Iris pigment epithelial cell (primary cell): Measurements from ENCODE around the gene TMEM44.

Experiments
- DNase-seq: peaks from one replicate; pipeline ENCODE4 v3.0.0-alpha.2; 2011; ENCODE audit warnings: low read depth

Gene TMEM44

DNA sequence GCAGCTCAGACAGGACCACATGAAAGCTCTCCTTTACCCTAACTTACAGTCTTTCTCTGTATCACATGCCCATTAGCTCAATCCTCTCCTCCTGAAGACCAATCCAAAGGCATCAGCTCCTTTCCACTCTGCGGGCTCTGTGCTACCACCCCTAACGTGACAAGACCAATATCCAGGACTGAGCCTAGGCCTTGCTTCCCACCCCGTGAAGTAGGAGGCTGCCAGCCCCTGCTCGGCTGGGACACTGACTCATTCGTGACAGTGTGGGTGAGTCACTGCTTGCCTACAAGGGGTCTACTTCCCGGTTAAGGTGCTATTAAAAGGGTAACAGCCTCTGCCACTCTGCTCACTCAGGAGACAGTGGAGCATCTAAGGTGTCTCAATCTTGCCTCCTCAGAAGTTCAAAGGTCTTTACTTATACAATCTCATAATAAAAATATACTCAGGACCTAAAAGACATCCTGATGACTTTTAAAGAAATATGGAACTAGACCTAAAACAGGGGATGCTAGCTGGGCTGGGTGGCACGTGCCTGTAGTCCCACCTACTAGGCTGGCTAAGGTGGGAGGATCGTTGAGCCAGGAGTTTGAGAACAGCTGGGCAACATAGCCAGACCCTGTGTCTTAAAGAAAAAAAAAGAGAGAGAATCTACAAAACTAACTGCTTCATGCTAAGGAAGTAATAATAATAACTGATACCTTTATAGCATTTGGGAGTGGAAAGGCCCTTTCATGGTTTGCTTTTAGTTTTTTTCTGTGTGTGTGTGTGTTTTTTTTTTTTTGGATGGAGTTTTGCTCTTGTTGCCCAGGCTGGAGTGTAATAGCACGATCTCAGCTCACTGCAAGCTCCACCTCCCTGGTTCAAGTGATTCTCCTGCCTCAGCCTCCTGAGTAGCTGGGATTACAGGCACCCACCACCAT is 55.0 kb downstream of the TMEM44 start:
- DNase-seq = peak; percentile 88

DNA sequence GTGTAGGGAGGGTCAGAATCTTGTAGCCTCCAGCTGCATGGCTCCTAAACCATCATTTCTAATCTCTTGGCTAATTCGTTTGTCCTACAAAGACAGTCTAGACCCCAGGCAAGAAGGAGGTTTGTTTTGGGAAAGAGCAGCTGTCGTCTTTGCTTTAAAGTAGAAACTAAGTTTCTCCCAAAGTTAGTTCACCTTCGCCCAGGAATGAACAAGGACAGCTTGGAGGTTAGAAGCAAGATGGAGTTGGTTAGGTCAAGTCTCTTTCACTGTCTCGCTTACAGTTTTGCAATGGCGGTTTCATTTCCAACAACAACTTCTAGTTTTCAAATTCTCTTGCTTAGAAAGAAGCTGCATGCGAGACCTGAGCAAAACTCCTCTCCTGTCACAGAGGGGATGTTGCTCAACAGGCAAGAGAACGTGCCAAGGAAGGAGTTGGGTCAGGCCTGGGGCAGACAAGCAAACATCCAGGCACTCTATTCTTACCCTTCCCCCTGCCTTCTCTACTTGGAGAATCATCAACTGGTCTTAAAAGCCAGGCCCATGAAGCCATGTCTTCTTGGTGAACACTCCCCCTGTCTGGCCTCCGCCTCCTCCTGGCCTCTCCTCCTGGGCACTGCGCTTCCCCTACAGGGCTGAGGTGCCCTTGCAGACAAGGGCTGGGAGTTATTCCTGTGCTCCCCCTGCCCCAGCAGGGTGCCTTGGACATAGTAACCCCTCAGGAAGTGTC is 57.6 kb downstream of the TMEM44 start:
- peak; percentile 87 for DNase-seq

DNA sequence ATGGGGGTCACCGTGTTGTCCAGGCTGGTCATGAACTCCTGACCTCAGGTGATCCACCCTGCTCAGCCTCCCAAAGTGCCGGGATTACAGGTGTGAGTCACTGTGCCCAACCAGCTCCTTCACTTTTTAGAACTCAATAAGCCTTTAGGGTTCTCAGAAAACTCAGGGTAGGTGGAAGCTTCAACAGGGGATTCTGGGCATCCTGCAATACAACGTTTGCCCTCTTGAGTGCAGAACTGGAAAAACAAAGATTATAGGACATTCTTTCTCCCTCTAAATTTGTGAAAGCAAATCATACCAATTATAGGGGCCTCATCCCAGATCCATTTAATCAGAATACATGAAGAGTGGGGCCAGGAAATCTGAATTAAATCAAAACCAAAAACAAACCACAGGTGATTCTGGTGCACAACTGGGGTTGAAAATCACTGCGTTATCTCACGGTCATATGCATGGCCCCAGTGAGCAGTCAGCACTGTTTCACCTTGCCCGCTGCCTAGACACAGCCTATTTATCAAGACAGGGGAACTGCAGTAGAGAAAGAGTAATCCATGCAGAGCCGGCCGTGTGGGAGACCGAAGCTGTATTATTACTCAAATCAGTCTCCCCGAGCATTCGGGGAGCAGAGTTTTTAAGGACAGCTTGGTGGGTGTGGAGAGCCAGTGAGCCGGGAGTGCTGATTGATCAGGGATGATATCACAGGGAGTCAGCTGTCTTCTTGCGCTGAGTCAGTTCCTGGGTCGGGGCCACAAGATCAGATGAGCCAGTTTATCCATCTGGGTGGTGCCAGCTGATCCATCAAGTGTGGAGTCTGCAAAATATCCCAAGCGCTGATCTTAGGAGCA is 58.4 kb downstream of the TMEM44 start:
- peak; percentile 59 for DNase-seq

DNA sequence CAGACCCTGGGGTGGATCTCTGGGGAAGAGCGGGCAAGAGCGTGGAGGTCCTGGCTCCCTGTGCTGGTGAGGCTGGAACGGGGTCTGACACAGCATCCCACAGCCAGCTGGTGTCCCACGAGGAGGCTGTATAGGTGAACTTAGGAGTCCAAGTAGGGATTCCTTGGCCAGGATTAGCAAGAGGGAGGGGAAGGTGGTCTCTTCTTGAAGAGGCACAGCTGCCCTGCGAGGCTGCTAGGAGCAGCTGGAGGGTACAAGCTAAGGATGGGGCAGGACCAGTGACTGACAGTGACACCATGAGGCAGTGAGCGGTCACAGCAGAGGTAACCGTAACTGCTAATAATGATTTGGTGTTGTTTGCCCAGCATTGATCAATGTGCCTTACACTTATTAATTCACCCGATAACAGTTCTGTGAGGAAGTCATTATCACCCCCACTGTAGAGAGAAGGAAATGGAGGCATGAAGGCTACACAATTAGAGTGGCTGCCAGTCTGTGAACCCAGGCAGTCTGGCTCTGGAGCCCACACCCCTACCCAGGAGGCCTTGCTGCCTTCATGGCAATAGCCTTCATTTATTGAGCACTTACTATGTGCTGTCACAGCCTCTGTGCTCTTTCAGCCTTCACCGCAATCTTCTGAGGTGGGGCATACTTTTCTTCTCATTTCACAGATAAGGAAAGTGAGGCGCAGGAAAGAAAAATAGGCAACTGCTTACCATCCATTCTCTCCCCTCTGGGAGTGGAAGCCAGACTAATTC is 59.4 kb downstream of the TMEM44 start:
- DNase-seq = peak; percentile 58

DNA sequence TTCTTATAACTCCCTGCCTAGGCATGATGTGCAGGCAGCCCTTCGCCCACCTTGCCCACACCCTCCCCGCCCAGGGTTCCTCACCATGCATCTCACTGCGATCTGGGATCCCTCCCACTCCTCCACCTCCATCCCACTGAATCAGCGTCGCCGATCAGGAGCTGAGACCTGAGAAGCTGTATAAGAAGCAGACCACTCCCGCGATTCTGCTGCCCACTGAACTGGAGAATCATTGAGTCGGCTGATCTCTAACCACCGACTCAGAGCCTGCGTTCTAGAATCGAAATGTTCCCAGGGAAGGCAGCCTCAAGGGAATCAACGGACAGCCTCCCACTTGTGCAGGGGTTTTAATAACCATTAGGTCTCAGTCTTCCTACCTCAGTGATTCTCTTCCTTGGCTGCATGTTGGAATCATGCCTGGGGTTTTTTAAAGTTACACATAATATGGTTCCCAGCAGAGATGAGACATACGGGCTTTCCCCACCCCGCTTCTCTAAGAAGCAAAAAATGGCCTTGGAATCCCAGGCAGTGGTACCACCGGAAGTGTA is 60.2 kb downstream of the TMEM44 start:
- peak; percentile 77 for DNase-seq

DNA sequence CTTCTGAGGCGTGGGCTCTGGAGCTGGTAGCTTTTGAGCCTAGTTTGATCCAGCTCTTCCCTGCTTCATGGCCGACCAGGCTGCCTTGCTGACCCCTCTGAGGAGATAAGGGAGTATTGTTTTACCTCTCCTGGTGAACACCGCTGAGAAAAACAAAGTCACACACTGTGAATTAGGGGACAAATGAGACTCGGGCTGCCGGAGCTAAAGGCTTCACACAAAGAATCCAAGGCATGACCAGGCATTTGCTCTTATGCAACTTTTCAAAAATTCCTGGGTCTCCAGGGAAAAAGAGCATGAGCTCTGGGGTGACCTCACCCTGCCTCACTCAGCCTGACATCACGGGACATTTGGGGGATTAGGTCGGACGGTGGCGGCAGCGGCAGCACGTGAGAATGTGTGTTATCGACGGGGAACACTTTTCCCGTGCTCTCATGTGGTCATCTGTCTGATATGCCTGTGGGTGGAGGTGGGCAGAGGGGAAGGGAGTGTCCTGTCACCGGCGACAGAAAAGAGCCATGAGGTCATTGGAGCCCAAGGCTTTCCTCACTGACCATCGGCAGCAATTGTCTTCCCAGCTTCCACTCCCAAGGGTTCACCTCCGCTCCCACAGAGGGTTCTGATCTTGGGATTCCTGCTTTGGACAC is 61.0 kb downstream of the TMEM44 start:
- peak; percentile 92 for DNase-seq

DNA sequence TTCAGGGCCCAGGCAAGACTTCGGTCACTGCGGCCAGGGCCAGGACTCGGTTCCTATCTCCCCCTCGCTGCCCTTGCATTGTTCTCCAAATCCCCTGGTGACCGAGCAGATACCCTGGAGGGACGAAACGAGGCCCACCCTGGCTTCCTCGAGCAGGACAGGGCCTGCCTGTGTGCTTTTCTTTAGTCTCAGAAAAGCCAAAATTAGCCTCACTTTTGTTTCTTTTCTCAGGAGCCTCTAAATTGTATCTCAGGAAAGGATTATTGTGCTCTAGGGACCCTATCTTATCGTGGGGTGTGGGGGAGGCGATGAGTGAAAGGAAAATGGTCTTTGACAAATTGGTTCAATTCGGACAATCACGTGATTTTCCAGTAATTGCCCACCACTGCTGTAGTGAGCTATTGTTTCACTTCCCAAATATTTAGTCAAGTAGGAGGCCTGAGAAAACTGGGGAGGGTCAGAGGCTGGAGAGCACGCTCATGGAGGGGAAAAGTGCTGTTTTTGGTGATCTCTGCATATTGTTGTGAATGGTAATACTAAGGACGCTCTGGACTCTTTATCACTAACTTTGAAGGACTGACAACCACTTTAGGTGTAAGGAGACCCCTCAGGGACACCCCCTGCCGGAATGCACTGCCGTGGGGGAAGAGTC is 61.6 kb downstream of the TMEM44 start:
- DNase-seq = no peak

DNA sequence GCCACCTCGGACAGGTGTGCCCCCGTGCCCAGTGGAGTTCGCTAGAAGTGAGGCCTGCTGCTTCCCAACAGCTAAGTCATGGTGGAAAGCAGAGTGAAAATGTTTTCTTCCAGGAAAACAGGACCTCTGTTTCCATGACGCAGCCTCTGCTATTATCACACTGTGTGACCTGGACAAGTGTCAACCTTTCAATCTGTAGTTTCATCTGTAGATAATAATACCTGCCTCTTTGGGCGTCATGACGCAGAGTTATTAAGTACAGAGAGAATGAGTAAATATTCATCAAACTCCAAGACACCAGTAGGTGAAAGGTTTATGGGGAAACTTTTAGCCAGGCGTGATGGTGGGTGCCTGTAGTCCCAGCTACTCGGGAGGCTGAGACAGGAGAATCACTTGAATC is 62.3 kb downstream of the TMEM44 start:
- DNase-seq = no peak

DNA sequence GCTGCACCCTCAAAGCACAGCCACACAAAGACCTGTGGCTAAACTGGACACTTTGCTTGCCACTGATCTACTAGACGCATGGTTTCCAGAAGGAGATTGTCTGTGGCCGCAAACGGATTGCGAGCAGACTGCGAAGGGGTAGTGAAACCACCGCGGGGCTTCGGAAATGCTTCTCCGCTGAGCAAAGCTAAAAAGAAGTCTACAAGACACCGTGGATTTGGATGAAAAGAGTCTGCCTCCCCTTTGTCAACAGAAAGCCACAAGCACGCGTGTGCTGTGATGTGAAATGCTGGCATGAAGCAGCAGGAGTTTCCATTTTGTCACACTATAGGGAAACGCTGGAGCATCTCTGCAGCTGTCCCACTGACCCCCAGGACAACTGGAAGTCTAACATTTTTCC is 63.0 kb downstream of the TMEM44 start:
- DNase-seq = no peak

DNA sequence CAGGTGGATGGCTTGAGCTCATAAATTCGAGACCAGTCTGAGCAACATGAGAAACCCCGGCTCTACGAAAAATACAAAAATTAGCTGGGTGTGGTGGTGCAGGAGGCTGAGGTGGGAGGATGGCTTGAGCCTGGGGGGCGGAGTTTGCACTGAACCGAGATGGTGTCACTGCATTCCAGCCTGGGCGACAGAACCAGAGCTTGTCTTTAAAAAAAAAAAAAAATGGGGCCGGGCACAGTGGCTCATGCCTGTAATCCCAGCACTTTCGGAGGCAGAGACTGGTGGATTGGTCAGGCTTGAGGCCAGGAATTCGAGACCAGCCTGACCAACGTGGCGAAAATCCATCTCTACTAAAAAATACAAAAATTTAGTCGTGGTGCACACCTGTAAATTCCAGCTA is 64.0 kb downstream of the TMEM44 start:
- no peak for DNase-seq

DNA sequence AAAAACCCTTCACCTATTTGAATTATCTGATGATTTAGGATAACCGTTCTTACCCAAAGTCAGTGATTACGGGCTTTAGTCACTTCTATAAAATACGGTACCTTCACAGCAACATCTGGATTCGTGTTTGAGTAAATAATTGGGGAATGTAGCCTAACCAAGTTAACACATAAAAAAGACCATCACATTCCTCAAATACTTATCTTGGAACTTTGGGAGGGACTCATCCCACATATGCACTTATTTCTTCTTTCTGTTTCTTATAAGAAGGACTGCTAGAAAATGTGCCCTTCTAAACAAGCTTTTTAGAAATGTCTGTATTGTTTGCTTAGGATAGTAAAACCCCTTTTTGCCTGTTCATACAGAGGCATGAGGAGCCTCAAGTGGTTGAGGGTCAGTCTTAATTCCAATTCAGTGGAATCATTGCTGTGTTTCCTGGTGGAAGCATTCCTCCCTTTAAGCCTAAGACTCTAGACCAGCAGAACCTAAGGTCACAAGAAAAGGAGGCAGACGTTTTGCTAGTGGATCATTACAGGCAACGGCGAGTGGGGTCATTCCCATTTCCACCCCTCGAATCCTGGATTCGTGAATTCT is 67.5 kb downstream of the TMEM44 start:
- peak; percentile 25 for DNase-seq

DNA sequence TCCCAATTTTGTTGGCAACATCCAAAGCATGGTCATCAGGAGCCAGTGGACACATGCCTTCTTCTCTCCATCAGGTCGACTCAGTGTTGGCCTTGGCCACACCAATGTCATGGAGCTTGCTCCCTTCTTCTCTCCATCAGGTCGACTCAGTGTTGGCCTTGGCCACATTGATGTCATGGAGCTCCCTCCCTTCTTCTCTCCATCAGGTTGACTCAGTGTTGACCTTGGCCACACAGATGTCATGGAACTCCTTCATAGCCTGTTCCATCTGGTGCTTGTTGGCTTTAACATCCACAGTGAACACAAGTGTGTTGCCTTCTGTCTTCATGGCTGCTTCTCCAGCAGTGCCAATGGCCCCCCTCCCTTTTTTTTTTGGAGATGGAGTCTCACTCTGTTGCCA is 70.2 kb downstream of the TMEM44 start:
- no peak for DNase-seq

DNA sequence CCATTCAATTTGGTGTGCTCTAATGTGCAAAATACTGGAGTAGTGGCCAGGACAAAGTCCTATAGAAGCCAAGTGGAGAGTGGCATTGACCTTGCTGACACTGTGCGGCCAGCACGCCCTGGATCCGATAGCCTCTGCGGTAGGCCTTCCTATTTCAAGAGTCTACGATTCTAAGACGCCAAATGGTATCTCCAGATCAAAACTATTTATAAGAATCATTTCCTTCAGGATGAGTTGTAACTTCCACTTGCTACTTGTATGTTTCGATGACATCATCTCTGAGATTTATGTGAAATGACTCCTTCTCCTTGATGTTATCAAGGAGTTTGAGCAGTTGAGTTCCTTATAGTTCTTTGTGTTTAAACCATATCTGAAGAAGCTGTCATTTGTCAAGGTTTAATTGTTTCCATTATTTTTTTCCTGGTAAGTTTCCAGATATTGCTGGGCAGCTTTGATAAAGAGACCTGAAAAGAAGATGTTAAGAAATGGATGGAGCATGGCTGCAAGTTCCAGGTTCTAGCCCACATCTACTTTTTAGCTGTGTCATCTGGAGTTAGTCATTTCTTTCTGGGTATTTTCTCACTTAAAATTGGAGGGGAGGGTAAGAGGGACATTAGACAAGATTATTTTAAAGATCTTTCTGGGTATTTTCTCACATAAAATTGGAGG is 71.8 kb downstream of the TMEM44 start:
- DNase-seq = peak; percentile 89

DNA sequence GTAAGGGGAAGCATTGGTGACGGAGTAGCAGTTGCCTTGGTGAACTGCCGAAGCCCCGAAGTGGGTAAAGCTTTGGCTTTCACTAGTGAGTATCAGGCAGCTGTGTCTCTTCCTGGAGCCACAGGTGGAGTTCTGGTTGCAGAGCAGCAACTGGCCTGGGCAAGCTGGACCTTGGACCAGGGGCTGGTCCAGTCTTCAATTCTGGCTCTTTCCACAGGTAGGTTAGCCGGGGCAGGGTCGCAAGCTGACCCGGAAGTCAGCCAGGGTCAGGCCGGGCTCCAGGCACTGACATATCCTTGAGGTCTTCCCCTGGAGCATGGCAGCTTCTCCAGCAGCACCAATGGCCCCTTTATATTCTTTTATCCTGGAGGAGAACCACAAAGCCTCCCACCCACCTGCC is 73.2 kb downstream of the TMEM44 start:
- DNase-seq = no peak

DNA sequence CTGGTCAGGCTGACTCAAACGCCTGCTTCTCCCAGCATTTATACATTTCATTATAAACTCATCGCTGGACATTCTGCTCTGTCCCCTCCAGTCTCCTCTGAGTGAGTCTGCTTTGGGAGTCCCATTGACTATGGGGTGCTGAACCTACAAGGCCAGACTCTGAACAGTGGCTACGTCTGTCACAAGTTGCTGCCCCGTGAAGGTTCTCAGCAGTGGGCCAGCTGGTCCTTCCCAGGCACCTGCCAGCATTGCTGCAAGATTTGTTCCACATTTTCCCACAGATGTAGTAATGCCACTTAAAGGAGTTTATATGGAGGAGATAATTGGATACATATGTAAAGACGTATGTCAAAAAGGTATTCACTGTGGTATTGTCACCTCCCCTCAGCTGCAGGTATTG is 73.7 kb downstream of the TMEM44 start:
- DNase-seq = no peak

DNA sequence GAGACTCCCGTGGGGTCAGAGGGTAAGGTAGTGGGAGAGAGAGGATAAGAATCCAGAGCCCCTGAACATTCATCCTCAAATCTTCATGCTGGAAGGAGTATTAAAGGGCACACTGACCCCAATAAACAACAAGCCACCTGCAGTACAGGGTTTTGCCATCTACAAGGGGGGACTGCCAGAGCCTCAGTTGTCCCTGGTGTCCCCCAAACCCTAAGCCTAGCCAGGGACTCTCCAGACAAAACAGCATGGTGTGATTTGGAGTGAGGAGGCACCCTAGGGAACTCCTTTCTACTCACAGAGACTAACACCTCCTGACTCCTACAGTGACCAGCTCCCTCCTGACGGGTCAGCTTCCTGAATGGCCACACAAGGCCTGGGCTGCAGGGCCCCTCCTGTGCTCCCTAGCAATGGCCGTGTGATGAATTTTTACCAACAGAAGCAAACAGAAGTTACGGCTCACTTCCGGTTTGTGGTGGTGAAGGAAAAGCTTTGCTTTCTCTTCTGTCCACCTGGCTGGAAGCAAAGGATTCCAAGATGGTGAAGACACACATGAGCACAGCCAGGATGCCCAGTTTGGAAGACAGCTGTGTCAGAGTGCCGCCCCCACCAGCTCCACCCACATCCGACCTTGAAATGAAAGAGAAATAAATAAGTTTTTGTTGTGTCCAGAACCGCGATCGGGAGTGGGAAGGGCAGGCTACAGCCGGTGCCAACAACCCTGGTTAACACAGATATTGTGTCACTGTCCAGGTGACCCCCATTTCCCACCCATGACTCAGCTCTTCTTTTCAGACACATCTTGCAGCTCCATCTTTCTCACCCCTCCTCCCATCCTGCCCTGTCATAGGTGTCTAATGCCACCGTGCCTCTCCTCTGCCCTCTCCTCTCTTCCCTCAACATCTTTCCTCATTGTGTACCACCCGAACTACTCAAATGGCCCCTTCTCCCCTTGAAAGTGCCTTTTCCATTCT is 76.8 kb downstream of the TMEM44 start:
- DNase-seq = peak; percentile 48

DNA sequence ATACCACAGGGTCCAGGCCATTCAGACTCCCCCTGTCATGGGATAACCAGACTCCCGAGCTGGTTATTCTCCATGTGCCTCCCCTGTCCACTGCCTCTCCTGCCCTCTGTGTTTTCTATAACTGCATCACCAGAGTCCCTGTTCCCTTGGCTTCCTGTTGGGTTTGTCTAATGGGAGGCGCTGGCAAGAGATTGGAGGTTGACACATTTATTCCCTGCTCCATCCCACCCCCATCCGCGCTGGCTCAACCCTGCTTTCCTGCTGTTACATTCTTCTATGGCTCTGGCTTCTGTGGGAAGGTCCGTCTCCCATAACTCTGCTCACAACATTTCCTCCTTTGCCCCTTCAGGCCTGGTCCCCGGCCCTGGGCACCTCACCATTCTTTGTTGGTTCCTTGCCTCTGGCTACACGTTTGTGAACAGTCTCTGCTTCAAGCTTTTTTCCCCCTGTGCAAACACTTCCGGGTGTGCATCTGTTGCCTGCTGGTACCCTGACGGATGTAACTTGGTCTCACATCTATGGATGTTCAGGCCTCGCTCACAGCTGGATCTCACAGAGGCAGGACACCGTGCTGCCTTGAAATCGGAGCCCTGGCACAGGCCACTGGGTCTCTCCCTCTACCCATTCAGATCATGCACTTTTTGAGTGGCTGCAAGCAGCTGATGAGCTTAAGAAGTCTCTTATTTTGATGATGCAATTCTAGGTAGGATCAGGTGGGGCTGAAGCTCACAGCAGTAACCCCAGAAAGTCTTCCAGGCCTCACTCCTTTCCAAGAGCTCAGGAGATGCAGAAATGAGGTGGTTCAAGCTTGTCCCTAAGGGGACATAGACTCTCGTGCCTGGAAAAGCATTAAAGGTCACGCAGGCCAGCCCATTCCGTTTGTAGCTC is 77.8 kb downstream of the TMEM44 start:
- DNase-seq = no peak
